HEK293 (cell line): Measurements from ENCODE around the gene PRRG1.

Experiments used
- CTCF ChIA-PET: fragments of 350-600 bp; formaldehyde crosslinking; extraction: SDS; loops from one replicate; lab custom pipeline; 2021; ENCODE audit warnings: antibody characterized with exemption; lab: Yijun Ruan, JAX
- POLR2A ChIA-PET: fragments of 300-600 bp; formaldehyde crosslinking; extraction: SDS; loops from one replicate; lab custom pipeline; 2020; ENCODE audit warnings: antibody characterized with exemption, inconsistent platforms; lab: Yijun Ruan, JAX
- H3K27ac ChIP-seq: fragments of 200-500 bp; sonication (Bioruptor generic); 2 replicates; pipeline ENCODE4 v1.5.1; 2014; ENCODE audit warnings: low read depth, low read length, control low read depth, inconsistent platforms; ENCODE audit errors: extremely low read depth
- H3K36me3 ChIP-seq, 2 experiments: fragments of 200-500 bp in 1 of 2; sonication (Bioruptor generic) in 1 of 2; 1 replicate in 1 of 2; 2 replicates in 1 of 2; pipeline ENCODE4 v1.5.1; 2014 to 2017; ENCODE audit warnings: inconsistent platforms in 2 of 2, low read length in 2 of 2; ENCODE audit not compliant: control insufficient read depth in 2 of 2, insufficient read depth in 1 of 2
- H3K4me1 ChIP-seq: fragments of 200-500 bp; sonication (Bioruptor generic); 2 replicates; pipeline ENCODE4 v1.5.1; 2014; ENCODE audit warnings: mild to moderate bottlenecking, low read length, inconsistent platforms; ENCODE audit not compliant: control insufficient read depth, insufficient read depth
- H3K4me3 ChIP-seq: 2 replicates; pipeline ENCODE4 v1.5.1; 2011; ENCODE audit warnings: low read depth, mild to moderate bottlenecking, control low read depth, low read length, moderate library complexity
- H3K9me3 ChIP-seq: fragments of 200-500 bp; sonication (Bioruptor generic); 2 replicates; pipeline ENCODE4 v1.5.1; 2014; ENCODE audit warnings: low read depth, low read length, inconsistent platforms; ENCODE audit not compliant: control insufficient read depth, insufficient read depth
- FEZF1 ChIP-seq: fragments of 450-650 bp; formaldehyde crosslinking; IDR thresholded peaks from 2 replicates; pipeline ENCODE4 v1.5.1; 2016; ENCODE audit warnings: missing biosample characterization, missing genetic modification characterization
- PRDM1 ChIP-seq: fragments of 450-650 bp; formaldehyde crosslinking; IDR thresholded peaks from 2 replicates; pipeline ENCODE4; 2016; ENCODE audit warnings: missing biosample characterization, missing genetic modification characterization
- ZBTB17 ChIP-seq: fragments of 450-650 bp; formaldehyde crosslinking; IDR thresholded peaks from 2 replicates; pipeline ENCODE4 v1.5.1; 2016; ENCODE audit warnings: missing biosample characterization, missing genetic modification characterization
- ZBTB20 ChIP-seq: fragments of 450-650 bp; formaldehyde crosslinking; IDR thresholded peaks from 2 replicates; pipeline ENCODE4 v1.5.1; 2016; ENCODE audit warnings: missing biosample characterization, missing genetic modification characterization
- ZBTB21 ChIP-seq: fragments of 450-650 bp; formaldehyde crosslinking; IDR thresholded peaks from 2 replicates; pipeline ENCODE4 v1.5.1; 2017; ENCODE audit warnings: missing biosample characterization, missing genetic modification characterization
- ZFP69B ChIP-seq: fragments of 450-650 bp; formaldehyde crosslinking; IDR thresholded peaks from 2 replicates; pipeline ENCODE4 v1.5.1; 2016; ENCODE audit warnings: missing biosample characterization, missing genetic modification characterization
- ZNF18 ChIP-seq: fragments of 450-650 bp; formaldehyde crosslinking; IDR thresholded peaks from 2 replicates; pipeline ENCODE4 v1.5.1; 2016; ENCODE audit warnings: missing biosample characterization, missing genetic modification characterization
- ZNF184 ChIP-seq: fragments of 450-650 bp; IDR thresholded peaks from 2 replicates; pipeline ENCODE4 v1.5.1; 2018; ENCODE audit warnings: missing biosample characterization, mild to moderate bottlenecking, missing genetic modification characterization
- ZNF2 ChIP-seq: fragments of 450-650 bp; formaldehyde crosslinking; IDR thresholded peaks from 2 replicates; pipeline ENCODE4 v1.5.1; 2016; ENCODE audit warnings: missing biosample characterization, missing genetic modification characterization
- ZNF221 ChIP-seq: fragments of 450-650 bp; formaldehyde crosslinking; IDR thresholded peaks from 2 replicates; pipeline ENCODE4 v1.5.1; 2017; ENCODE audit warnings: missing biosample characterization, missing genetic modification characterization, borderline replicate concordance
- ZNF239 ChIP-seq: fragments of 450-650 bp; formaldehyde crosslinking; IDR thresholded peaks from 2 replicates; pipeline ENCODE4 v1.5.1; 2016; ENCODE audit warnings: missing biosample characterization, missing genetic modification characterization
- ZNF324 ChIP-seq: fragments of 450-650 bp; formaldehyde crosslinking; IDR thresholded peaks from 2 replicates; pipeline ENCODE4 v1.5.1; 2016; ENCODE audit warnings: missing biosample characterization, missing genetic modification characterization
- ZNF335 ChIP-seq: fragments of 450-650 bp; formaldehyde crosslinking; conservative IDR thresholded peaks from 2 replicates; pipeline ENCODE4 v1.5.1; 2016; ENCODE audit warnings: missing biosample characterization, missing genetic modification characterization
- ZNF341 ChIP-seq: fragments of 450-650 bp; formaldehyde crosslinking; IDR thresholded peaks from 2 replicates; pipeline ENCODE4; 2016; ENCODE audit warnings: low read depth, missing biosample characterization, missing genetic modification characterization
- ZNF623 ChIP-seq: fragments of 450-650 bp; formaldehyde crosslinking; IDR thresholded peaks from 2 replicates; pipeline ENCODE4 v1.5.1; 2016; ENCODE audit warnings: missing biosample characterization, missing genetic modification characterization
- ZNF670 ChIP-seq: fragments of 450-650 bp; formaldehyde crosslinking; IDR thresholded peaks from 2 replicates; pipeline ENCODE4 v1.5.1; 2016; ENCODE audit warnings: missing biosample characterization, missing genetic modification characterization, low read depth
- ZNF785 ChIP-seq: fragments of 450-650 bp; formaldehyde crosslinking; IDR thresholded peaks from 2 replicates; pipeline ENCODE4 v1.5.1; 2016; ENCODE audit warnings: missing biosample characterization, missing genetic modification characterization
- TF ChIP-seq, protein P1 (sequence below): IDR thresholded peaks from 2 replicates; pipeline ENCODE4 v1.6.1; 2011; ENCODE audit warnings: mild to moderate bottlenecking, low read depth, low read length, borderline replicate concordance
- TF ChIP-seq, protein P2 (sequence below): fragments of 450-650 bp; formaldehyde crosslinking; IDR thresholded peaks from 2 replicates; pipeline ENCODE4 v1.5.1; 2016; ENCODE audit warnings: missing biosample characterization, missing genetic modification characterization

The PRRG1 gene

GRCh38 chrX:37332055-37332454 is 17.1 kb upstream of the PRRG1 start (continued):
- TF ChIP-seq ZNF785 (tag by site-specific recombination) (no peak), ZNF221 (no peak), ZNF670 (tag by site-specific recombination) (no peak), ZNF2 (tag by site-specific recombination) (no peak)
- TF ChIP-seq, all 188 proteins: peak for 0

DNA sequence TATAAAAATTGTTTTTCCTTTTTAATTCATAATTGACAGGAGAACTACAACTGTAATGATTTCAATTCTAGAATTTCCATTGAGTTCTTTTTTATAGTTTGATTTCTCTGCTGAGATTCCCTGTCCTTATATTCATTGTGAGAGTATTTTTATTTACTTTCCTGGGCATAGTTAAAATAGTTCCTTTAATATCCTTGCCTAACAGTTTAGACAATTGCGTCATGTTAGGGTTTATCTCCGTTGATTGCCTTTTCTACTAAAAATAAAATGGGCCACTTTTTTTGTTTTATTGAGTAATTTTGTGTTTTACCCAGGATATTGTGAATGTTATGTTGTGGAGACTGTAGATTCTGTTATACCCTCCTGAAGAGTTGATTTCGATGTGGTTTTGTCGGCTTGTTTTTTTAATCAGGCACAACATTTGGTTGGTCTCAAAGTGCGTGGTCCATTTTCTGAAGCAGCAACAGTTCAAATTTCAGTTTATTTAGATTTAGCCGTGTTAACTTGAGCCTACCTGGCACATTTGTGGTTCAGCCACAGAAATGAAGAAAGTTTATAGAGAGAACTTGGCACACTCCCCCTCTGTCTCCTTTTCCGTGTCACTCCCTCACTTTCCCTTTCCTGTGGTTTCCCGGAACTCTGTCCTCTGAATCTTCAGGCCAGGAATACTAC is 16.0 kb upstream of the PRRG1 start:
- no peak overlapping the region for H3K27ac ChIP-seq
- ChIA-PET CTCF (interaction anchor here (0.6 to 0.7 kb wide), 2 partner anchors 805 to 833 kb away, joined by 3 to 4 read pairs; no protein-coding TSS in a partner anchor), POLR2A (no interaction called here)

GRCh38 chrX:37347420-37347819 is 1.7 kb upstream of the PRRG1 start:
- CTCF ChIA-PET: no interaction called here
- no peaks in the 10 kb centered on the region for H3K4me1 ChIP-seq
- no peaks in the 10 kb centered on the region for H3K9me3 ChIP-seq
- POLR2A ChIA-PET: no interaction called here
- H3K27ac ChIP-seq: no peak overlapping the region
- no peak overlapping the region for H3K4me3 ChIP-seq
- no peaks in the 10 kb centered on the region for H3K36me3 ChIP-seq
- TF ChIP-seq ZFP69B (tag by site-specific recombination) (no peak), ZNF184 (tag by site-specific recombination) (no peak), ZNF324 (no peak), ZNF623 (tag by site-specific recombination) (no peak), ZBTB21 (no peak), ZNF341 (no peak)

More for the DNA sequence above, 16.0 kb upstream of the PRRG1 start:
- Histone ChIP-seq H3K36me3 (no peaks in the 10 kb centered on the region), H3K4me1 (no peaks in the 10 kb centered on the region), H3K4me3 (no peak overlapping the region), H3K9me3 (no peaks in the 10 kb centered on the region)
- peak; percentile 30; the same call in 1 of the 2 replicates for TF ChIP-seq FEZF1 (tag by site-specific recombination)
- TF ChIP-seq, protein P1, sequence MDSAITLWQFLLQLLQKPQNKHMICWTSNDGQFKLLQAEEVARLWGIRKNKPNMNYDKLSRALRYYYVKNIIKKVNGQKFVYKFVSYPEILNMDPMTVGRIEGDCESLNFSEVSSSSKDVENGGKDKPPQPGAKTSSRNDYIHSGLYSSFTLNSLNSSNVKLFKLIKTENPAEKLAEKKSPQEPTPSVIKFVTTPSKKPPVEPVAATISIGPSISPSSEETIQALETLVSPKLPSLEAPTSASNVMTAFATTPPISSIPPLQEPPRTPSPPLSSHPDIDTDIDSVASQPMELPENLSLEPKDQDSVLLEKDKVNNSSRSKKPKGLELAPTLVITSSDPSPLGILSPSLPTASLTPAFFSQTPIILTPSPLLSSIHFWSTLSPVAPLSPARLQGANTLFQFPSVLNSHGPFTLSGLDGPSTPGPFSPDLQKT: no peak
- TF ChIP-seq ZNF18: no peak

- Histone ChIP-seq H3K4me1 (no peaks in the 10 kb centered on the region), H3K27ac (no peak overlapping the region), H3K9me3 (no peaks in the 10 kb centered on the region), H3K36me3 (no peaks in the 10 kb centered on the region), H3K4me3 (peak overlapping the region; percentile 53)
- TF ChIP-seq ZBTB20 (tag by site-specific recombination) (0 out of 2 replicates have a peak, but pooled peaks have one; percentile 40), PRDM1 (tag by site-specific recombination) (peak; percentile 85), ZBTB17 (tag by site-specific recombination) (peak; percentile 15; the same call in 1 of the 2 replicates), ZNF335 (peak; percentile 21; the same call in 1 of the 2 replicates), ZNF239 (tag by site-specific recombination) (no peak)
- TF ChIP-seq, protein P2, sequence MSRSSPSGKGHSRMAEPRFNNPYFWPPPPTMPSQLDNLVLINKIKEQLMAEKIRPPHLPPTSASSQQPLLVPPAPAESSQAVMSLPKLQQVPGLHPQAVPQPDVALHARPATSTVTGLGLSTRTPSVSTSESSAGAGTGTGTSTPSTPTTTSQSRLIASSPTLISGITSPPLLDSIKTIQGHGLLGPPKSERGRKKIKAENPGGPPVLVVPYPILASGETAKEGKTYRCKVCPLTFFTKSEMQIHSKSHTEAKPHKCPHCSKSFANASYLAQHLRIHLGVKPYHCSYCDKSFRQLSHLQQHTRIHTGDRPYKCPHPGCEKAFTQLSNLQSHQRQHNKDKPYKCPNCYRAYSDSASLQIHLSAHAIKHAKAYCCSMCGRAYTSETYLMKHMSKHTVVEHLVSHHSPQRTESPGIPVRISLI (tag by site-specific recombination): peak; percentile 80; the same call in 1 of the 2 replicates
- POLR2A ChIA-PET: interaction anchor here (0.6 to 1.2 kb wide), 9 partner anchors 9 to 1921 kb away, joined by 3 to 11 read pairs (median 7); no protein-coding TSS in a partner anchor
- CTCF ChIA-PET: interaction anchor here (0.6 to 0.7 kb wide), 2 partner anchors 105 to 142 kb away, joined by 3 to 4 read pairs; no protein-coding TSS in a partner anchor
Measured at GRCh38 chrX:37348231-37348970, 763 bp upstream of the PRRG1 start.
